ENCODE data around the gene F10.

The F10 gene

GRCh38 chr13:113150550-113151365 is 28.2 kb downstream of the F10 start:
- H3K4me3 ChIP-seq (ENCODE audit: low read depth, low read length), result no peak overlapping the region
- H3K27me3 ChIP-seq (ENCODE audit: control insufficient read depth, insufficient read depth, low read length), result peaks cover 23% of the 10 kb centered on the region
- no peak overlapping the region for H3K9ac ChIP-seq (ENCODE audit: low read length)
- no peak overlapping the region for H3K27ac ChIP-seq (ENCODE audit: low read depth, low read length)
- H3K9me3 ChIP-seq (ENCODE audit: control insufficient read depth, insufficient read depth, low read depth, low read length), result no peaks in the 10 kb centered on the region; the same call in 1 of the 2 replicates
- no peaks in the 10 kb centered on the region for H3K36me3 ChIP-seq (ENCODE audit: control insufficient read depth, insufficient read depth, low read length)
- peaks cover 19% of the 10 kb centered on the region for H3K4me1 ChIP-seq (ENCODE audit: control insufficient read depth, insufficient read depth, low read length)

- no peak overlapping the region for H3K9ac ChIP-seq (ENCODE audit: low read length)
- H3K9me3 ChIP-seq (ENCODE audit: control insufficient read depth, insufficient read depth, low read depth, low read length), result peaks cover 3% of the 10 kb centered on the region; the same call in 1 of the 2 replicates
- H3K27me3 ChIP-seq (ENCODE audit: control insufficient read depth, insufficient read depth, low read length), result peaks cover 23% of the 10 kb centered on the region
- peaks cover 19% of the 10 kb centered on the region for H3K4me1 ChIP-seq (ENCODE audit: control insufficient read depth, insufficient read depth, low read length)
- no peak overlapping the region for H3K27ac ChIP-seq (ENCODE audit: low read depth, low read length)
- no peaks in the 10 kb centered on the region for H3K36me3 ChIP-seq (ENCODE audit: control insufficient read depth, insufficient read depth, low read length)
- no peak overlapping the region; the same call in 1 of the 2 replicates for H3K4me3 ChIP-seq (ENCODE audit: low read depth, low read length)
Observed at GRCh38 chr13:113151745-113152690, 29.4 kb downstream of the F10 start.

GRCh38 chr13:113152691-113152983 is 30.0 kb downstream of the F10 start:
- H3K27ac ChIP-seq (ENCODE audit: low read depth, low read length), result no peak overlapping the region
- H3K9ac ChIP-seq (ENCODE audit: low read length), result peak overlapping the region; percentile 54
- H3K4me3 ChIP-seq (ENCODE audit: low read depth, low read length), result peak overlapping the region; percentile 52

GRCh38 chr13:113152984-113153809 is 30.6 kb downstream of the F10 start:
- peak overlapping the region; percentile 52 for H3K4me3 ChIP-seq (ENCODE audit: low read depth, low read length)
- peaks cover 23% of the 10 kb centered on the region for H3K27me3 ChIP-seq (ENCODE audit: control insufficient read depth, insufficient read depth, low read length)
- H3K9ac ChIP-seq (ENCODE audit: low read length), result peak overlapping the region; percentile 54
- H3K27ac ChIP-seq (ENCODE audit: low read depth, low read length), result no peak overlapping the region
- no peaks in the 10 kb centered on the region for H3K36me3 ChIP-seq (ENCODE audit: control insufficient read depth, insufficient read depth, low read length)
- peaks cover 3% of the 10 kb centered on the region; the same call in 1 of the 2 replicates for H3K9me3 ChIP-seq (ENCODE audit: control insufficient read depth, insufficient read depth, low read depth, low read length)
- H3K4me1 ChIP-seq (ENCODE audit: control insufficient read depth, insufficient read depth, low read length), result peaks cover 24% of the 10 kb centered on the region

More at GRCh38 chr13:113152691-113152983, 30.0 kb downstream of the F10 start:
- Histone ChIP-seq H3K36me3 (ENCODE audit: control insufficient read depth, insufficient read depth, low read length) (no peaks in the 10 kb centered on the region), H3K4me1 (ENCODE audit: control insufficient read depth, insufficient read depth, low read length) (peaks cover 19% of the 10 kb centered on the region), H3K27me3 (ENCODE audit: control insufficient read depth, insufficient read depth, low read length) (peaks cover 23% of the 10 kb centered on the region), H3K9me3 (ENCODE audit: control insufficient read depth, insufficient read depth, low read depth, low read length) (peaks cover 3% of the 10 kb centered on the region; the same call in 1 of the 2 replicates)

- H3K9ac ChIP-seq (ENCODE audit: low read length), result peak overlapping the region; percentile 54
- peaks cover 3% of the 10 kb centered on the region; the same call in 1 of the 2 replicates for H3K9me3 ChIP-seq (ENCODE audit: control insufficient read depth, insufficient read depth, low read depth, low read length)
- H3K27ac ChIP-seq (ENCODE audit: low read depth, low read length), result no peak overlapping the region
- H3K4me3 ChIP-seq (ENCODE audit: low read depth, low read length), result peak overlapping the region; percentile 52
- H3K36me3 ChIP-seq (ENCODE audit: control insufficient read depth, insufficient read depth, low read length), result no peaks in the 10 kb centered on the region
- peaks cover 31% of the 10 kb centered on the region for H3K4me1 ChIP-seq (ENCODE audit: control insufficient read depth, insufficient read depth, low read length)
- peaks cover 23% of the 10 kb centered on the region for H3K27me3 ChIP-seq (ENCODE audit: control insufficient read depth, insufficient read depth, low read length)
Observed at GRCh38 chr13:113153810-113154748, 31.5 kb downstream of the F10 start.

GRCh38 chr13:113155201-113155600 is 32.6 kb downstream of the F10 start:
- H3K36me3 ChIP-seq (ENCODE audit: control insufficient read depth, insufficient read depth, low read length), result no peaks in the 10 kb centered on the region
- peaks cover 3% of the 10 kb centered on the region; the same call in 1 of the 2 replicates for H3K9me3 ChIP-seq (ENCODE audit: control insufficient read depth, insufficient read depth, low read depth, low read length)
- no peak overlapping the region for H3K4me3 ChIP-seq (ENCODE audit: low read depth, low read length)
- no peak overlapping the region for H3K9ac ChIP-seq (ENCODE audit: low read length)
- peaks cover 41% of the 10 kb centered on the region for H3K4me1 ChIP-seq (ENCODE audit: control insufficient read depth, insufficient read depth, low read length)
- peaks cover 24% of the 10 kb centered on the region for H3K27me3 ChIP-seq (ENCODE audit: control insufficient read depth, insufficient read depth, low read length)
- H3K27ac ChIP-seq (ENCODE audit: low read depth, low read length), result no peak overlapping the region

- Histone ChIP-seq H3K4me1 (ENCODE audit: control insufficient read depth, insufficient read depth, low read length) (peaks cover 43% of the 10 kb centered on the region), H3K9me3 (ENCODE audit: control insufficient read depth, insufficient read depth, low read depth, low read length) (peaks cover 3% of the 10 kb centered on the region; the same call in 1 of the 2 replicates), H3K27me3 (ENCODE audit: control insufficient read depth, insufficient read depth, low read length) (peaks cover 32% of the 10 kb centered on the region), H3K27ac (ENCODE audit: low read depth, low read length) (no peak overlapping the region), H3K36me3 (ENCODE audit: control insufficient read depth, insufficient read depth, low read length) (no peaks in the 10 kb centered on the region), H3K9ac (ENCODE audit: low read length) (no peak overlapping the region), H3K4me3 (ENCODE audit: low read depth, low read length) (no peak overlapping the region)
Observed at GRCh38 chr13:113155982-113156655, 33.5 kb downstream of the F10 start.

GRCh38 chr13:113157206-113157928 is 34.8 kb downstream of the F10 start:
- Histone ChIP-seq H3K4me1 (ENCODE audit: control insufficient read depth, insufficient read depth, low read length) (peaks cover 40% of the 10 kb centered on the region), H3K9me3 (ENCODE audit: control insufficient read depth, insufficient read depth, low read depth, low read length) (peaks cover 3% of the 10 kb centered on the region; the same call in 1 of the 2 replicates), H3K9ac (ENCODE audit: low read length) (no peak overlapping the region)

More at GRCh38 chr13:113157206-113157928, 34.8 kb downstream of the F10 start:
- Histone ChIP-seq H3K4me3 (ENCODE audit: low read depth, low read length) (no peak overlapping the region), H3K27me3 (ENCODE audit: control insufficient read depth, insufficient read depth, low read length) (peaks cover 30% of the 10 kb centered on the region), H3K27ac (ENCODE audit: low read depth, low read length) (no peak overlapping the region), H3K36me3 (ENCODE audit: control insufficient read depth, insufficient read depth, low read length) (no peaks in the 10 kb centered on the region)

Data from HUES6 (cell line).